GM21515 (cell line): ENCODE data around the gene PPP1CA.

Experiments
- ATAC-seq: cut with Tn5 transposase; IDR thresholded peaks from one replicate; pipeline ENCODE4 v1.9.1; 2021; ENCODE audit not compliant: unreplicated experiment

Gene PPP1CA

DNA sequence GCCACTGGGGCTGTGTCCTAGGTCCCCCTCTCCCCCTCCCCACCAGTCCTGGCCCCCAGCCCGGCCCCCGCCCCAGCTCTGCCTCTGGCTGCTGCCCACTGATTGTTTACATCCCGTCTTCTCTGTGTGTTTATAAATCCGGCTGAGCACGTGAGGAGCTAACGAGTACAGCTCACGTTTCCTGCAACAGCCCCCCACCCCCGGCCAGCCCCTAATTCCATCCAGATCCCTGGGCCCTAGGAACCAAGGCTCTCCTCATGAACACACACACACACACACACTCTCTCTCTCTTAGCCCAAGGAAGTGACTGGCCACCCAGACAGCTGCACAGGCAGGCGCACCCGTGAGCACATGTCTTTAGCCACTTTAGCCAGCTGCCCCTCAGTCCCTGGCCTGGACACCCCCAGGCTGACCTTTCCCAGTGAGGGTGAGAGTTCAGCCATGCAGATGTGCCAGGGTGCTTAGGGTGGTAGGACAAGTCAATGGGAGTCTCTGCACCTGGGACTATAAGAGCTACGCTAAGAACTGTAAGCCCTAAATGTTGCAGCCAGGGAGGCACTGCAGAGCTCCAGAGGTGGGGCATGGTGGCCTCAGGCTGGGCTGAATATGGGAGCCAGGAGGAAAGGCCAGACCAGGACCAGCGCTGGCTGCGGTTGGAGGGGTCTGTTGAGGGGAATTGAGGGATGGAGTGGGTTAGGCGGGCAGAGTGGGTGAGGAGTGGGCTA, 31.1 kb downstream of the PPP1CA start:
- ATAC-seq: no peak

DNA sequence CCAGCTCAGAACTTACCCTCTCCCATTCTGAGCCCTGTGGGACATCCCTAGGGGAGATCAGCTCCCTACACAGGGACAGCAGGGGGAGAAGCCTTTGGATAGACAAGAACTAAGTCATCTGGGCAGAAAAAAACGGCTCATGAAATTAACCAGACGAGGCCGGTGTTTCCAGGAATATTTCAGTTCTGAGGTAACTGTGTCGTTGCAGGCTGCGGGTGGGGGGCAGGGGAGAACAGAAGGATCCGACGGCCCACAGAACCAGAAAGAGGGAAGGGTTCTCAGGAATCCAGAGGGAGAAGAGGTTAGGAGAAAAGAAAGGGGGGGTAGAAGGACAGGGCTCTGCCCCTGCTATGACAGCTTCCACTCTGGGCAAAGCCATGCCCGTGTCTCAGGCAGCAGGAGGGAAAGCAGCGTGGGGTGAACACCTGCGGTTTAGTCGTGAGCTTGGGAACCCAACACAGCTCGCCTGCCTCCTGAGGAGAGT, 31.8 kb downstream of the PPP1CA start:
- ATAC-seq: no peak

DNA sequence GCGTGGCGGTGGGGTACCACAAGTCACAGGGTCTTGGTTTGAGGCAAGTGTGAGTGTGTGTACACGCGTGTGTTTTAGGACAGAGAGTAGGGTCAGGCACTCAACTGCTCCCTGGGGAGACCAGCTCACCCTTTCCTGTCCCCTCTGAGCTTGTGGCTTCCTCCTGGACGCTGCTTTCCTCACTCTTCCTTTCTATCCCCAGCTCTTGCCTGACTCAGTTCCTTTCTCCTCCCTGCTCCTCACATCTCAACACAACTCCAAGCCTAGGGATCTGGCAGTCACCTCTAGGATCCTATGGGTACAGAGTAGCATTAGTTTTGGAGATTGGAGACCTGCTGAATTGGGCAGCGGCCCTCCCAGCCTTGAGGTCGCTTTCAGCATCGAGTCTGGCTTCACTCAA, 32.4 kb downstream of the PPP1CA start:
- ATAC-seq: no peak

DNA sequence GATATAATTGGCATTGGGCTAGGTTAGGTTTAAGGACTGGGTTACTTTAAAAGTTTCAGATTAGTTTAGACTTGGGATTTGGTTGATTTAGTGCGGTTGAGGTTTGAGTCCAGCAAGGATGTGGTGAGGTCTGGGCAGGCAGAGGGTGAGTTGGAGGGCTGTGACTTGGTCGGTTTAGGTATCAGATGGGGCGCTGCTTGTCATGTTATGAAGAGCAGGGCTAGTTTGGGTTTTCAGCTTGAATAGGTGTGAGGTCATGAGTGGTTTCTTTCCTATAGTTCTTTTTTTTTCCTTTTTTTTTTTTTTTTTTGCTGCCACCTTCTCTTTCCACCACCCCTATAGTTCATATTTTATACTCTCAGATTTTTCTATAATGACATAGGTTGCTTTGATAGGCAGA, 33.0 kb downstream of the PPP1CA start:
- no peak for ATAC-seq

DNA sequence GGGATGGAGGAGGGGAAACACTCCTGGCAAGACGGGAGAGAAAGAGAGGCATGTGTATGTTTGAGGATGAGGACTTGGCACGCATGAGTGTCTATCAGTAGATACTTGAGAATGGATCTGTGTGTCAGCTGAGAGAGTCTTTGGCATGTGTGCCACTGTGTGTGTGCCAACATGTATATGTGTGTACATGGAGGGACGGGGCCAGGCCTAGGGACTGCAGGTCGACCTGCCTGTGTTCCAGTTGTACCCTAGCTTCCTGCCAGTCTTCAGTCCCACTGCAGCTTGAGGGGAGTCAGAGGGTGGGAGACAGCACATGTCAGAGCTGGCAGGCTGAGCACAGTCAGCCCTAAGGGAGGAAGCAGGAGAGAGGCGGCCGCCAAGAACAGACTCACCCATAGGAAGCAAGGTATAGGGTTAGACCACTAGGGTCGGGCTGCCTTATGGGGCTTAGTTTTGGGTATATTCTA, 33.9 kb downstream of the PPP1CA start:
- no peak for ATAC-seq

DNA sequence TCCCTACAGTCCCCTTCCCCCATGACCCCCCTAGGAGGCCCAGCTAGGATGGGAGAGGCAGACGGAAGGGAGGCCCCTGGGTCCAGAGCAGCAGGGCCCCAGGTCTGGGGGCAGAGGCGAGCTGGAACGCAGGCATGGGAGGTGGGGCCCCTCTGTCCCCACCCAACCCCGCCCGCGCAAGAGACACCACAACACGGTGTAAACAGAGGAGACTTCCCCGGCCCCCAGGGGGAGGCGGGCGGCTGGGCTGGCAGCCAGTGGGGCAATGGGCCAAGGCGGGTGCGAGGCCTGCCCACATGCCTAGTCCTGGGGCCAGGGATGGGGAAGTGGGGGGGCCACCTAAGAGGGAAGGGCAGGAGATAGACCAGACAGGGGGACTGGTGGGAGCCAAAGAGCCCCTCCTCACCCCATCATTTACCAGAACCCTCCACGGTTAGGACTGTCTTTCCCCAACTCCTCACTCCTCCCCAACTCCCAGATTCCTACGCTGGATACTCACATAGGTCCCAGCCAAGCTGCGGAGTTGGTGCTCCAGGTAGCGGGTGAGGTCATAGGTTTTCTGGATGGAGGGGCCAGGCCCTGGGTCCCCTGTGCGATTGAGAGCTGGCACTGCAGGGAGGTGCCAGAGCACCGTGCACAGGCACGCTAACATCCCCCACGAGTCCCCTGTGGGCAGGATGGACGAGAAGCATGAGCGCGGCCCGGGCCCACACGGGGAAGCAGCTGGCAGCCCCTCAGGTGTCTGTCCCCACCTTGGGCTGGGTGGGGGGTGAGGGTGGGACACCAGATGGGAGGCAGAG, 34.5 kb downstream of the PPP1CA start:
- no peak for ATAC-seq

DNA sequence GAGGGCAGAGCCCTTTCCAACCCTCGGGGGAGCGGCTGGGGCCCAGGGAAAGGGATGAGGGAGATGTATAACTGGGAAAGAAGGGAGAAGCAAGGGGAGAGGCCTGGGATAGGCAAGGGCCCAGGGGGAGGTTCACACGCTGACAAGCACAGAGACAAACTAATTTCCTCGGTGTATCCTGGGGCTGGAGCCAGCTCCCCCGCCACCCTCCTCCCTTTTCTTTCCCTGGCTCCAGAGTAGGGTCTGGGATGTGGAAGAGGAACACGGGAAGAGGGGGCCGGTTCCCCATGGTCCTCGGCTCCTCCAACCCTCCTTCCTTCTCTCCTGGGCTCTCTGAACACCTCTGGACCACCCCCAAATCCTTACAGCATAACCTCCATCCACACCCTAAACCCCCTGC, 35.1 kb downstream of the PPP1CA start:
- no peak for ATAC-seq

DNA sequence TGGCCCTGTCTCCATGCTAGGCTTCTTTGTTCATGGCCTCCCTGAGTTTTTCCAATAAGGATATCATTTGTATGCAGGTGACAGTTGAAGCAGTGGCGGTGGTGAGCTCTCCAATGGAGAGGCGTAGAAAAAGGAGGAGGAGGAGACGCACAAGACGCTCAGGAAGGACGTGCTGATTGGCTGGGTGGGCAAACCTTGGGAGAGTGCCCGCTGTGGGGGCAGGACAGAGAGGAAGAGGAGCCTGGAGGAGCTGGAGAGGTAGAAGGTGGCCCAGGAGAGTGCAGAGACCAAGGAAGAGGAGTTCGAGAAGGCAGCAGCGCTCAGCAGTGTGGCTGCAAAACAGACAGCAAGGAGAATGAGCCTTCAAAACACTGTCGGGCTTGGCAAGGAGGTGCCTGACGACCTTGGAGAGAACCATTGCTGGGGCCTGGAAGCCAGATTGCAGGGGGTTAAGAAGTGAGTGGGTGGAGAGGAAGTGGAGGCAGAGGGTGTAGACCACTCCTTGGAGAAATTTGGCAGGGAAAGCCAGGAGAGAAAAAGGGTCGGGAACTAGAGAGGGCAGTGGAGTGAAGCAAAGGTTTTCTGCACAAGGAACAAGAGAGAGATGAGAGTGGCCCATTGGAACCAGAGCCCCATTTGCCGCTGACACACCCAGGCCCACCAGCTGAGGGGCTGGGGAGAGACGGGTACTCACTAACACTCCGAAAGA, 35.8 kb downstream of the PPP1CA start:
- no peak for ATAC-seq

DNA sequence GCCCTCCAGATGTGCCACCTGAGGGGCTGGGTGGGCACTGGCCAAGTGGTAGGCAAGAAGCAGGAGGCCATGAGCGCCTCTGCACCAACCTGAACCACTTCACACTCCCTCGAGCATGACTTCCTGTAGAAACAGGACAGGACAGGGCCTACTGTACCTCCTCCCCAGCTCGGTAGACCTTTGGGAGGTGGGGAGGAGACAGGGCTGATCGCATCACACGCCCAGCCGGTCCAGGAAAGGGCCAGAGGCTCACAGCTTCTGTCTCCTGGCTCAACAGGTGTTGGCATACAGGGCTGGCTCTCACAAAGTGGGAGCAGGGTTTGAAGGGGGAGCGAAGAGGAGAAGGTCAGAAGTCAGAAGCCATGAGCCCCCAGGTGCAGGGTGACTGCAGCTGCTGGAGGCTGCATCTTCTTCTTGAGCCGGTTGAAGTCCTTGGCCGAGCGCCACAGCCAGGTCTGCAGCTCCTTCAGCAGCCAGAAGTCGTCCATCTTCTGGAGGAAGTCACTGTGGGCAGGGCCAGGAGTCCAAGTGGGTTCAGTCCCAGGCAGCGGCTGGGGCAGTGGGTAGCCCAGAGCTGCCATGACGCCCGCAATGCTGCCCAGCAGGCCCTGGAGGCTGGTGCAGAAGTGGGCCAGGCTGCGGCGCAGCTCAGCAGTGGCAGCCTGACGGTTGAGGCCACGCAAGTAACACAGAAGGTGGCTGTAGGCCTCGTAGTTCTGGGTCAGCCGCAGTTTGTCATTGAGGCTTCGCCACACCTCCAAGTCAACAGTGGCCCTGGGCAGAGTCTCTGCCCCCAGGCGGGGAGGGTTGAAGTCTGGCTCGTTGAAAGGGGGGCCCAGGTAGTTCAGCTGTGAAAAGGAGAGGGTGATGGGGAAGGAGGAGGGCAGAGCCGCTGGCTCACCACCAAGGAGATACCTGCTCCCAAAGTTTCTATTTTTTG, 36.6 kb downstream of the PPP1CA start:
- ATAC-seq: no peak

DNA sequence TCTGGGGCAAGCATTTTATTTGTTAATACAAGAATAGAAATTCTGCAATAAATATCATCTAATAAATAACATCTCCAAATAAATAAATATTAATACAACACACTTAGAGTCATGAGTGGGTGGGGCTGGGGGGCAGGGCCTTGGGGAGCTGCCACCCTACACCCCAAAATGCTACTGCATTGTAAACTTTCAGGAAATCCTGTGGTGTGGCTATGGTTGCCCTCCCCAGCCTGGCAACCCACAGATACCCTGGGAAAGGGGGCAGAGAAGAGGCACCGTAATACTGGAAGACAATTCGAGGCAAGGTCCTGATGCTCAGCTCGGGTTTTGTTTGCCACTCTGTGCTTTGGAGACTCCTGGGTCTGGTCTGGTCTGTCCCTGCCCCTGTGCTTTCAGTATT, 37.5 kb downstream of the PPP1CA start:
- ATAC-seq: no peak

DNA sequence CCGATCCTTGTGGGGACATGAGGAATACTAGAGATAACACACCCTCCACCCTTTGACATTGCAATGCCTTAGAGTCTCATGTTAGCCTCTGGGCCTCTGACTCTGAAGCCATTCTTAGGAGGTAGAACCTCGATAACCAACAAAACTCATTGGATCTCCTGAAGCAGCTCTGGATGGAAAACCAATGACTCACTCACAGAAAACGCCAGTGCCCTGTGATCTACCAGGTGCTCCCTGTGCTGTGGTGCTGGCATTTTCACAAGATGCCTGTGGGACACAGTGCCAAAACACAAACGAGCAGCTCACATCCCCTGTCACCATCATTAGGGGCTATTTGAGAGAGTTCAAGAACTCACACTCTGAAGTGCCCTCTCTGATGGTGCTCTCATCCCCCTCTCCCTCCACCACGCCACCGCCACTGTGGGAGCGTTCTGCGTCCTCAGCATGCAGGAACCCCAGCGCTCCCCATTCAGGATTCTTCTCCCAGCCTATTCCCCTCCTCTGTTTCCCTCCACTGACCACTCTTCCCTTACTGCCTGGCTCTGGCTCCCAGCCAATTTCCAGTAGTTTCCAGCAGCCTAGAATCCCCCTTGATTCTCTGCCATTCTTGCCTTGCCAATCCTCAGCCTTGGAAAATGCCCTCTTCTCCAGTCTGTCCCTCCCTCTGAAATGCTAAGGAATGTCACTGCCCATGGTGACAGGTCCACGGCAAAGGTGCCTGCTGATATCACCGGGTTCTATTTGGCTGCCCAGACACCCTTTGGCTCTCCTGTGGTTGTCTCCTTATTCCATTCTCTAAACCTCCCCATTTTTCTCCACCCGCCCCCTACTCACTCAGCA, 43.6 kb downstream of the PPP1CA start:
- no peak for ATAC-seq

DNA sequence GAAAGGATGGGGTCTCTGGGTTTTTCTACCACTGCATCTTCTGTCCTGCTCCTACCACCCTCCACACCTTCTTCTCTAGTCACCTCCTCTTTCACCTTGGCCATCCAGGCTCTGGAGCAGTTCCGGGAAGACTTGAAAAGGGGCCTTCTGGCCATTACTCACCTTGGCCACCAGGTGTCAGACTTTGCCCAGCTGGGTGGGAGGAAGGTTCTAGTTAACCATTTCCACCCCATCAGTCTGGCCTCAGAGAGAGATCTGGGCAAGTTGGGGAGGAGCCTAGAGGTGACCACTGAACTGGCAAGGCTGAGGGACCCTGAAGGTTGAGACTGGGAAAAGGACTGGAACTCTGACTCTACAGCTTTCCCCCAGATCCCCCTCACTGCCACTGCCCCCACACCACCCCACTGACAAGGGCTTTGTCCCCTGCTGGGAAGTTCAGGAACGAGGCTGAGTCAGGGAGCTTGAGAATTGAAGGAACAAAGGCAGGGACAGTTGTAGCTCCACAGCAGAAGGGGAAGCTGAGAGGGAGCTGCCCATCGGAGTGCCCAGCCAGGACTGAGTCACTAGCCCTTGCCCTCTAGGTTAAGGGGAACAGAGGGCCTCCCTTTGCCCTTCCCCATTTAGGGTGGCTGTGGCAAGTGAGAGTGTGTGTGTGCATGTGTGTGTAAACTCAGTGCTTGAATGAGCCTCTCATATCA, 44.6 kb downstream of the PPP1CA start:
- ATAC-seq: no peak

DNA sequence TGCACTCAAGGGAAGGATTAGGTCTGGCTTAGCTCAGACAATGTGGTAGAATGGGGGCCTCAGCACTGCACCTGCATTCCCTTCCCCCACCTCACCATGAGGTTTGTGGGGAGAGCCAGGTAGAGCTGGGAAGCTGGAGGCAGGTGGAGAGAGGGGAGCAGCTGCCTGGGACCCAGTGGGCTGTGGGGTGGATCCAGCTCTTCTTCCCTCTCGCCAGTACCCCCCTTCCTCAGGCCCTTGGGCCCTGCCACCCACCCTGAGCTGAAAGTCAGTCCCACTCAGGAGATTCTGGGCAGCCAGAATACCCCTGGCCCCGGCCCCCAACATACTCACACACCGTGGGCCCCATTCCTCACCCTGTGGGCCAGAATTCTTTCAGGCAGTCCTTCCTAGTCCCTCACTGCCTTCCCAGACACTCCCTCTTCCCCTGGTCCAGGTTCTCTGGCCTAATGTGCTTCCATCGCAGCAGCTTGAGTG, 45.2 kb downstream of the PPP1CA start:
- no peak for ATAC-seq

DNA sequence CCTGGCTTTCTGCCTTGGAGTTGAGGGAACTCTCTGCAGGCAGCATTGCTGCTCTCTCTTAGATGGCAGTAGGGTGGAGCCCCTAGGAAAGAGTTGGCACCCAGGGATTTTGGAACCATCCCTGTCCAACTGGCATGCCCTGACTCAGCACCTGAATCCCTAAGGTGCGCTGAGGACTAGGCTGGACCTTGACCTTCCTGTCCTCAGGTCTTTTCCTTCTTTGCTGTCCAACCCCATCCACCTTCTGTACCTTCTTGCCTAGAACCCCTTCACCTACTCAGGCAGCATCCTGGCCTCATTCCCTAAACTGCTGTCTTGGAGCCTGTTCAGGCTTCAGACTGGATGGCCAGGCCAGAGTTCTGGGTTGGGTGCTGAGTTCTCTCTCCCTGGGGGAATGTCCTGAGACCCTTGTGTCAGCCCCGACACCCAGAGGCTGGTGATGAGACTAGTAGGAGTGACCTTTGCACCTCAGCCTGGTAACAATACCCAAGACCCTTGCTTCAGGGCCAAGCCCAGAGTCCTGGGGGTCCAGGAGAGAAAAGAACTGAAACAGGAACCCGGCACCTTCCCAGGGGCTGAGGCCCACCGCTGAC, 45.8 kb downstream of the PPP1CA start:
- no peak for ATAC-seq

DNA sequence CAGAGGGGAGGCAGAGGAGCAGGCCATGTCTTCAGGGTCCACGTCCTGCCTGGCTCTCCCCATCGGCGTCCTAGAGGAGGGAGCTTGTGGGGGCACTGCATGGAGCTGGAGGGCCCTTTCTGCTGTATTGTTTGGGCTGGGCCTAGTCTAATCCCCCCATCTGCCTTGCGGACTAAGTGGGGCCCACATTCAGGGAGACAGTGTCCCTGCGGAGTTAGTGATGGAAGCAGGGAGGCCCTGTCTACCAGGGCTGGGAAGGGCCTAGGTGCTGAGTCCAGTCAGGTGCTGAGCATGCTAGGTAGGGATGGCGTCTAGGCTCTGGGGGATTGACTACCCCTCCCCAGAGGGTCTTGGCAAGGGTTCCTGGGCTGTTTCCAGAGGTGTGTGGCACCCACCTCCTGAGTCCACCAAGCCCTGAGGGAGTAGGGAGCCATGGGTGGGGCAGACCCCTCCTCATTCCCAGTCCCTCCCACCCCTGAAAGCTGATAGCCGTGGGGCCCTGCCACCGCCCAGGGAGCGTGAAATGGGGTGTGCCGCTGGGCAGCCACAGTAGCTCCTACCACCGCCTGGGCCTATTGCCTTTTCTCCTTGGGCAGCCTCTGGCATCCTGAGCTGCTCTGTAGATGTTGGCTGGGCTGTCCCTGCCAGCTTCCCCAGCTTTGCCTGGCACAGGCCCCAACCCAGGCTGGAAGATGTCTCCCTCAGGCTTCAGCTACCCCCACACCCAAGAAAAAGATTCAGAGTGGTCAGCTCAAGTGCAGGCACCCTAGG, 46.5 kb downstream of the PPP1CA start:
- ATAC-seq: no peak

DNA sequence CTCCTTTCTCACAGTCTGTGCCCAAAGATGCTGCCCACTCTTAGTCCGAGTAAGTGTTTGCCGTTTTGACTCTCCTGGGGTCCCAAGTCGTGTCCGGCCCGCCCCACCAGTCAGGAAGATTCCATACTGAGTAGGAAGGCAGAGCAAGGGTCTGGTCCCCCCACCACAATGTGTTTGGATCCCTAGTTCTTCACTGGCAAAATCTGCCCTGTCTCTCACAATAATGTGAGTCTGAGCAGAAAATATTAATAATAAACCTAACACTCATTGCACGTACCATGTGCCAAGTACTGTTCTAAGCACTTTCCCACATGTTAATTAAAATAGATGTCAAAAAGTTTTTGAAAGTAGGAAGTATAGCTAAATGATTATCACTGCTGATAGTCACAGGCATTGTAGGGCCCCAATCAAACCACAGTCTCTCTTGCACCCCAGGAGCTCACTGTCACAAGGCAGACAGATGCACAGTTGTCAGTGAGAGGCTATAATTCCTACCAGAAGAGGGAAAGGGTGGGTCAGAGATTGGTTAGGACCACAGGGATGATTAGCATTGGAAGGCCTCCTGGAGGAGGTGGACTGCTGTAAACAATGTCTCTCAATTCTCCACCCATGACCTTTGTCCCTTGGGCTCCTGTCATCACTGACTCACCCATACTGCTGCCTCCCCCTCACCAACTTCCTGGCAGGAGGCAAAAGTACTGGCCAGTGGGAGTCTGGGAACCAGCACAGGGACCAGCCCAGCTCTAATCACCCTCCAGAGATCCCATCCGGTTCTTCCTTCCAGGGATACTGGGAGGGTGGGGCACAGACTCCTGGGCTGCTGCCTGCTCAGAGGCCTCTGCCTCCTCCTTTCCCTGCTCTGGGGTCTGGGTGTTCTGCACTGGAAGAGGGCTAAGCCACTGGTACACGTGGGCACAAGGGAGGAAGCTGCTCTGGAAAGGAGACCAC, 47.3 kb downstream of the PPP1CA start:
- ATAC-seq: no peak
